Peyer's patch (tissue), 4 donors: ENCODE results near the gene SPATA13.

ENCODE experiments used
- CTCF ChIP-seq, 6 experiments: fragments of 450-650 bp in 4 of 6; fragments of 200-600 bp in 2 of 6; sonication (generic) in 1 of 6; IDR thresholded peaks; one replicate each; pipeline ENCODE4 v1.5.1; 2017 to 2019; ENCODE audit warnings: antibody characterized with exemption in 6 of 6, mild to moderate bottlenecking in 3 of 6, moderate library complexity in 1 of 6
- POLR2A ChIP-seq, 2 donors: fragments of 450-650 bp; IDR thresholded peaks; one replicate each; pipeline ENCODE4 v1.5.1; 2017; ENCODE audit warnings: antibody characterized with exemption in 2 of 2, mild to moderate bottlenecking in 2 of 2, moderate library complexity in 2 of 2

GRCh38 chr13:24328145-24328544 lies 167.6 kb downstream of the SPATA13 start:
- TF ChIP-seq POLR2A (IDR thresholded peaks at IDR 0.05) (no peak), CTCF (IDR thresholded peaks at IDR 0.05) (no peak)
